Renal cortex interstitium (tissue), 11 donors: ENCODE results near the gene GK2. TPM values are rescaled to one million over a fixed set of nuclear protein-coding genes. Genes with fewer than 3 reads are reported as not detected.

ENCODE experiments used
- DNase-seq, 11 donors: peaks; one replicate each; pipeline ENCODE4 v3.0.0-alpha.2; 2013; ENCODE audit warnings: low read depth in 9 of 11, low spot score in 4 of 11; ENCODE audit errors: extremely low read depth in 1 of 11
- polyA plus RNA-seq, 3 donors: library from polyadenylated mRNA; unstranded; fragments of 120-200 nt; gene quantifications; one replicate each; pipeline ENCODE4 v1.2.1, GENCODE V29; 2013; ENCODE audit not compliant: insufficient read length in 3 of 3

The GK2 gene
- polyA plus RNA-seq, 3 donors = 0.09 TPM; not detected in 2

DNA sequence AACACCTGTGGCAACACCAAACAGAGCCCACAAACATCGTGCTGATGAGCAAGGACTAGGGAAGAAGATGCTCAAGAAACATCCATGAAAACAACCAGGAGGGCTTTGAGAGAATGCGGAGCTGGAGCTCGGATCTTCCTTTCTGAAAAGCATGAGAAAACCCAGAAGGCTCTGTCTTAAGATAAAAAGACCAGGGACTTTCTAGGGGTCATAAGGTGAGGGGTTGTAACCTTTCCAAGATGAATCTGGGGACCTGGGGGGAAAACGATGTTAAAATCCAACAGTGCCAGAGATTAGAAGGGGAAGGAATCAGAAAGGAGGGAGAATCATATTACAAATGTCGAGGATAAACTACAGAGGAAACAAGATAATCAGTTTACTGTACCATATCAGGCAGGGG lies 10.1 kb downstream of the GK2 start:
- no peak for DNase-seq

DNA sequence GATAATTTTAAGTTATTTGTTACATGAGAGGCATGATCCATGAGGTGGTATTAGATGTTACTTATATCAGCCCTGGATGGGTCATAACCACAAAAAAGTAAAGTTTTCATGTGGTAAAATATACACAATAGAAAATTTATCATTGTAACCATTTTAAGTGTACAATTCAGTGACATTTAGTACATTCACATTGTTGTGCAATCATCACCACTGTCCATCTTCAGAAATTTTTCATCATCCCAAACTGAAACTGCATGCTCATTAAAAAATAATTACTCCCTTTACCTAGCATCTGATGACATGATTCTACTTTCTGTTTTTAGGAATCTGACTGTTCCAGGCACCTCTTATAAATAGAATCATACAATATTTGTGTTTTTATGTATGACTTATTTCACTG lies 11.2 kb downstream of the GK2 start:
- no peak for DNase-seq

- no peak for DNase-seq
These were observed 12.2 kb downstream of the GK2 start for GRCh38 chr4:79395841-79396240.

DNA sequence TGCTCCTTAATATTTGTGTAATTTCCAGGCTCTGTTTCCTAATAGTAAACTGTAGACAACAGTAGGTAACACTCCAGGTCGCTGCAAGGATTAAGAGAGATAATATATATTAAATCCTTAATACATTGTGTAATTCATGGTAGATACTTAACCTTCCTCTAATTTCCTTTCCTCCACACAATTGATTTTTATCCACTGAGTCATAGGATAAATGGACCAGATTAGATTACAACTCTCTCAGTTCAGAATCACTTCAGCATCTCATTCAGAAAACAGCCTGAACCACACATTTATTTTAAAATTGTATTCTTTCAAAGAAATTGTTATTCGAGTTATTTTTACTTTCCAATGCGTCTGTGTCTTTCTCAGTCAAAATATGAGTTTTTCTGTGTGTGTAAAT lies 17.1 kb downstream of the GK2 start:
- DNase-seq = no peak

- no peak for DNase-seq
These were observed 22.4 kb downstream of the GK2 start for GRCh38 chr4:79385641-79386040.

DNA sequence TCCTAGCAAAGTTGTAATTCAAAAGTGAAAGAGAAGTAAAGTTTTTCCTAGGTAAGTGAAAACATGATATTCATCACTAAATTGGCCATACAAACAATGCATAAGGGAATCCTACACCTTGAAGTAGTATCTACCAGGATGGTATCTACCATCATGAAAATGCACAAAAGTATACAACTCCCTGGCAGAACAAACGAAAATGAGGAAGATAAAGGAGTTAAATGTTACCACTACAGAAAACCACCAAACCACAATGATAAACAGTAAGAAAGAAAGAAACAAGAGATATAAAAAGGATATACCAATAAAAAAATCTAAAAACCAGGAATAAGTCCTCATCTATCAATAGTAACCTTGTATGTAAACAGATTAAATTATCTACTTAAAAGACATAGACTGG lies 26.9 kb downstream of the GK2 start:
- DNase-seq = no peak

- no peak for DNase-seq
These were observed 38.0 kb downstream of the GK2 start for GRCh38 chr4:79370026-79370425.

- DNase-seq = no peak
These were observed 40.9 kb downstream of the GK2 start for GRCh38 chr4:79367096-79367495.

- no peak for DNase-seq
These were observed 41.6 kb downstream of the GK2 start for GRCh38 chr4:79366422-79366821.

DNA sequence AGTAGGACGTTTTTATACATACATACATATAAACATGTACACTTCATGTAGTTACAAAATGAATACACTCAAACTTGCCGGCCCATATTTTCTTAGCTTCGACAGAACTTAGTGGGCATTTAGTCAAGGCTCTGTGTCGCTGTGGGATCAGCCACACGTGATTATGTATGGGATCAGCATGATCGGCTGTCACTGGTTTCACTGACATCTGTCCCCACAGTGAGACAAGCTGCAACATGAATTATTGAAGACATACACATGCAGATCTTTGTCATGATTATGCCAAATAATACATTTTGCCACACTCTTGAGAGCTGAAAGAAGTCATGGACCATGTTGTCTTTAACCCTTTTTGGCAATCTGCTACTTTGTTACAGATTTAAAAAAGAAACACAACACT lies 44.0 kb downstream of the GK2 start:
- DNase-seq = no peak

DNA sequence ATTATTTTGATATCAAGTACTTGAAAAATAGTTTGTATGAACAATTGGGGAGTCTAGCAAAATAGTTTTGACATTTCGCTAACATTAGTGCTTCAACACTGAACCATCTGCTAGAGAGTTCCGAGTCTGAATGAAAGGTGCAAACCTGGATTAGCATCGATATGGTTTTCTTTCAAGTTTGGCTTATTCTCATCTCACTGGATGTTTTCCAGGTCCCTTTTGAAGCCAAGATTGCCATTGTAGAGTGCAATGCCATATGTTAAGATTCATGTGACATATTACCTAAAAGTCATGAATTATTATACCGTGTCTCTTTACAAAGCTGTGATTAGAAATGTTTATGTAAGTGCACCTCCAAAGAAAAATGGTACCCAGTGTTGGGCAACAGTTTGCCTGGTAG lies 45.4 kb downstream of the GK2 start:
- DNase-seq = no peak

GRCh38 chr4:79360006-79360405 lies 48.0 kb downstream of the GK2 start:
- DNase-seq = no peak

DNA sequence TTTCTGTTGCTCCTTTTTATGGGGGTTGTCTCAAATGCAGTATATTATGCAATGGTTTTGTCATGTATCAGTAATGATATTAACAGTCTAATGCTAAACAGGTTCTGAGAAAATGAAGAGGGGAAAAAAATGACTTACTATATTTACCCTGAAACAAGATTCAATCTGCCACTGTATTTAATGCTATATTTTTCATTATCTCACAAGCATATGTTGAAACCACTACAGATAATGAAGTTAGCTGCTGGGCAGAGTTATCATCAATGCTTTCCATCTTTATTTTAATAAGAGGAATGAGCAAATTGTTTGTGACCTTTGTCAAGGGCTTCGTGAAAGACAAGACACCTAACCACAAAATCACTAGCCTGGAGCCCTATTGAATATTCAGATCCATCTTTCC lies 49.6 kb downstream of the GK2 start:
- DNase-seq = no peak

- DNase-seq = peak in 5 of 11 donors; percentile 4 to 13 (median 8)
These were observed 50.7 kb downstream of the GK2 start for GRCh38 chr4:79357365-79357764.

Other genes starting within 250 kb of the GK2 start
- not detected for gene NAA11, start 82.2 kb downstream of the GK2 start, polyA plus RNA-seq